ENCODE results near the gene NENF.

GRCh38 chr1:212401838-212402582 is 30.7 kb upstream of the NENF start:
- TF ChIP-seq CTCF (IDR thresholded peaks at IDR 0.05 in 4 of 5, conservative IDR thresholded peaks at IDR 0.05 in 1 of 5) (no peak), POLR2A (IDR thresholded peaks at IDR 0.05) (no peak)

All from gastrocnemius medialis (tissue), 4 donors.